Activated CD8-positive, alpha-beta T cell treated with anti-CD3 and anti-CD28 coated beads for 36 hours (primary cell): ENCODE measurements around the gene AP2A2. TPM values are rescaled to one million over a fixed set of nuclear protein-coding genes. Genes with fewer than 3 reads are reported as not detected.
A peak's percentile ranks its signal among the peaks of the same experiment; 100 is the strongest.

Experiments used
- ATAC-seq: fragments of 200-7000 bp; cut with Tn5 transposase; one replicate; pipeline ENCODE4 v1.10.0; 2021; ENCODE audit warnings: mild to moderate bottlenecking, moderate library complexity
- CTCF ChIA-PET: fragments of 350-600 bp; sonication (Branson Sonifier 250); formaldehyde crosslinking; loops from one replicate; lab custom pipeline; 2021; ENCODE audit warnings: antibody characterized with exemption; lab: Charles Lee
- POLR2A ChIA-PET: fragments of 350-600 bp; sonication (Branson Sonifier 250); formaldehyde crosslinking; loops from one replicate; lab custom pipeline; 2021; ENCODE audit warnings: antibody characterized with exemption; lab: Charles Lee
- DNase-seq: peaks from one replicate; pipeline ENCODE4 v3.0.0-alpha.2; 2020
- H3K27ac Mint-ChIP-seq: one replicate; pipeline ENCODE4 v1.8.0; 2021; ENCODE audit warnings: mild to moderate bottlenecking, mixed read lengths
- H3K27me3 Mint-ChIP-seq: one replicate; pipeline ENCODE4 v1.8.0; 2021; ENCODE audit warnings: mixed read lengths
- H3K36me3 Mint-ChIP-seq: one replicate; pipeline ENCODE4 v1.8.0; 2021; ENCODE audit warnings: low read depth, mixed read lengths
- H3K4me1 Mint-ChIP-seq: one replicate; pipeline ENCODE4 v1.8.0; 2021; ENCODE audit warnings: low read depth, mixed read lengths
- H3K4me3 Mint-ChIP-seq: one replicate; pipeline ENCODE4 v1.8.0; 2021; ENCODE audit warnings: mild to moderate bottlenecking, moderate library complexity, mixed read lengths
- H3K9me3 Mint-ChIP-seq: one replicate; pipeline ENCODE4 v1.8.0; 2021; ENCODE audit warnings: mixed read lengths
- intact Hi-C: fragments of 100-400 bp; cut with micrococcal nuclease; formaldehyde crosslinking; loops from one replicate; pipeline ENCODE4 v1.10.0; 2022
- total RNA-seq, 2 experiments: library from RNA; stranded (reverse); gene quantifications; one replicate each; pipeline ENCODE4 v1.2.3, GENCODE V29; 2021
- TF ChIP-seq, protein P1 (sequence below): fragments of 200-600 bp; IDR thresholded peaks from one replicate; pipeline ENCODE4 v1.8.0; 2022; ENCODE audit warnings: antibody characterized with exemption, mild to moderate bottlenecking

Gene AP2A2
- total RNA-seq, 2 experiments from 2014 or later = 34.0 to 34.6 TPM

DNA sequence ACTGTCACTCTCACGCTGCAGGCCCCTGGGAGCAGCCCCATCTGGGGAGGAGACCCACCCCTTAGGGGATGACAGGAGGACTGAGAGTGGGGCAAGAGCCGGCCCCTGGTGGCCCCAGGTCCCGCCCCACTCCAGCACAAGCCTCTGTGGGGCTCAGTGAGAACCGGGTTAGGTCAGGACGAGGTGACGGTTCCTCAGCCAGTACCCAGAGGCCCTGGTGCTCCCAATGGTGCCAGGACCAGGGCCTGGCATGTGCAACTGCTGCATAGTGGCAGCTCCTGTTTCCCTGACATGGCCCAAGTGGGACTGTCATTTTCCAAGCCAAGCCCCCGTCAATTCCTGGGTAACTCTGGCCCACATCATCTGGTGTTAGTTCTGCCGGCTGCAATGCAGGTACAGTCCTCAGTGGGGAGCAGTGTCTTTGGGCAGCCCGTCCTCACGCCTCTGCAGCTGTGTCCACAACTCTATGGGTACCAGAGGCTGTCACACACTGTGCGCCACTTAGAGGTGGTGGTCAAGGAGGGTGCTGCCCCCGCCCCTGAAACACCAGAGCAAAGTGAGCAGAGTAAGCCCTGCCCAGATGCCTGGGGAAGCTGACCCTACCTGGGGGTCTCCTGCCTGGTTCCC lies 31.0 kb upstream of the AP2A2 start:
- ATAC-seq (no peak), DNase-seq (no peak)
- H3K4me3 Mint-ChIP-seq = no peak overlapping the region
- no peaks in the 10 kb centered on the region for H3K27me3 Mint-ChIP-seq
- TF ChIP-seq, protein P1, sequence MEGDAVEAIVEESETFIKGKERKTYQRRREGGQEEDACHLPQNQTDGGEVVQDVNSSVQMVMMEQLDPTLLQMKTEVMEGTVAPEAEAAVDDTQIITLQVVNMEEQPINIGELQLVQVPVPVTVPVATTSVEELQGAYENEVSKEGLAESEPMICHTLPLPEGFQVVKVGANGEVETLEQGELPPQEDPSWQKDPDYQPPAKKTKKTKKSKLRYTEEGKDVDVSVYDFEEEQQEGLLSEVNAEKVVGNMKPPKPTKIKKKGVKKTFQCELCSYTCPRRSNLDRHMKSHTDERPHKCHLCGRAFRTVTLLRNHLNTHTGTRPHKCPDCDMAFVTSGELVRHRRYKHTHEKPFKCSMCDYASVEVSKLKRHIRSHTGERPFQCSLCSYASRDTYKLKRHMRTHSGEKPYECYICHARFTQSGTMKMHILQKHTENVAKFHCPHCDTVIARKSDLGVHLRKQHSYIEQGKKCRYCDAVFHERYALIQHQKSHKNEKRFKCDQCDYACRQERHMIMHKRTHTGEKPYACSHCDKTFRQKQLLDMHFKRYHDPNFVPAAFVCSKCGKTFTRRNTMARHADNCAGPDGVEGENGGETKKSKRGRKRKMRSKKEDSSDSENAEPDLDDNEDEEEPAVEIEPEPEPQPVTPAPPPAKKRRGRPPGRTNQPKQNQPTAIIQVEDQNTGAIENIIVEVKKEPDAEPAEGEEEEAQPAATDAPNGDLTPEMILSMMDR = no peak
- POLR2A ChIA-PET = interaction anchor here (1.1 kb wide), 1 partner anchor 25 kb away, joined by 3 read pairs; no protein-coding TSS in a partner anchor
- no peaks in the 10 kb centered on the region for H3K9me3 Mint-ChIP-seq
- H3K4me1 Mint-ChIP-seq = no peaks in the 10 kb centered on the region
- no peak overlapping the region for H3K27ac Mint-ChIP-seq
- CTCF ChIA-PET = interaction anchor here (0.9 to 1.6 kb wide), 3 partner anchors 16 to 157 kb away, joined by 3 to 5 read pairs (median 3); partner anchors contain the start of gene CHID1
- intact Hi-C loops = no loop called here
- H3K36me3 Mint-ChIP-seq = no peaks in the 10 kb centered on the region

DNA sequence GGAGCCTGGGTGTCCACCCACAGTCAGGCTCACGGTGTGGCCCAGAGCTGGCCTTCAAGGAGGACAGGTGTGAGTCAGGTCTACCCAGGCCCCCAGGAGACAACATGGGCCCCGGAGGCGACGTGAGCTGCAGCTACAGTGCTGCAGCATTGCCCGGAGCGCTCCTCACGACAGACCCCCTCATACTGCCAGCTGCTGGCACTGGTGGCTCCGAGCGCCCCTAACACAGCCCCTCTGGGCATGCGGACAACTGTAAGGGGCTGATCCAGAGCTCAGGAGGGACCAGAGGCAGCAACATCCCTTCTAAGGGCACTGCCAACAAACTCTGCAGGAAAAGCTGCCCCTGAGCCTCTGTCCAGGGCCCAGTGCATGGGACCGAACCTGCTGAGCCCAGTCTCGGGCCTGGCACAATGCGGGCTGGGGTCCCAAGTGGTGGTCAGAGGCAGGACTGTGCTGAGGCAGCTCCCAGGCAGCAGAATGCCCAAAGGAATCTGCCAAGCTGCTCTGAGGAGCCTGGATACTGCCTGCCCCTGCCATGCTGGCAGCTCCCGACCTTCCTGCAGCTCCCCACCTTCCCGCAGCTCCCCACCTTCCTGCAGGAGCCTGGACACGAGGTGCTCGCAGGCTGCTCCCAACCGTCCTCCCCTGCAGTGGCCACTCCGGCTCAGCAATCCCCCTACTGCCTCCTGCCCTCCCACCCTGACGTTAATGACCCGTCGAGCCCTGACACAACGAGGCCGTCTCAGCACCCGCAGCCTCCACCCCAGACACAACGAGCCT lies 30.1 kb upstream of the AP2A2 start:
- intact Hi-C loops = no loop called here
- ATAC-seq (no peak), DNase-seq (no peak)
- TF ChIP-seq, protein P1 = no peak
- Mint-ChIP-seq H3K4me3 (no peak overlapping the region), H3K27me3 (no peaks in the 10 kb centered on the region), H3K27ac (no peak overlapping the region), H3K4me1 (no peaks in the 10 kb centered on the region), H3K36me3 (peaks cover 2% of the 10 kb centered on the region), H3K9me3 (no peaks in the 10 kb centered on the region)
- ChIA-PET POLR2A (interaction anchor here (0.9 kb wide), 1 partner anchor 14 kb away, joined by 3 read pairs; no protein-coding TSS in a partner anchor), CTCF (interaction anchor here (0.9 to 1.6 kb wide), 3 partner anchors 16 to 156 kb away, joined by 3 to 5 read pairs (median 3); partner anchors contain the start of gene CHID1)

DNA sequence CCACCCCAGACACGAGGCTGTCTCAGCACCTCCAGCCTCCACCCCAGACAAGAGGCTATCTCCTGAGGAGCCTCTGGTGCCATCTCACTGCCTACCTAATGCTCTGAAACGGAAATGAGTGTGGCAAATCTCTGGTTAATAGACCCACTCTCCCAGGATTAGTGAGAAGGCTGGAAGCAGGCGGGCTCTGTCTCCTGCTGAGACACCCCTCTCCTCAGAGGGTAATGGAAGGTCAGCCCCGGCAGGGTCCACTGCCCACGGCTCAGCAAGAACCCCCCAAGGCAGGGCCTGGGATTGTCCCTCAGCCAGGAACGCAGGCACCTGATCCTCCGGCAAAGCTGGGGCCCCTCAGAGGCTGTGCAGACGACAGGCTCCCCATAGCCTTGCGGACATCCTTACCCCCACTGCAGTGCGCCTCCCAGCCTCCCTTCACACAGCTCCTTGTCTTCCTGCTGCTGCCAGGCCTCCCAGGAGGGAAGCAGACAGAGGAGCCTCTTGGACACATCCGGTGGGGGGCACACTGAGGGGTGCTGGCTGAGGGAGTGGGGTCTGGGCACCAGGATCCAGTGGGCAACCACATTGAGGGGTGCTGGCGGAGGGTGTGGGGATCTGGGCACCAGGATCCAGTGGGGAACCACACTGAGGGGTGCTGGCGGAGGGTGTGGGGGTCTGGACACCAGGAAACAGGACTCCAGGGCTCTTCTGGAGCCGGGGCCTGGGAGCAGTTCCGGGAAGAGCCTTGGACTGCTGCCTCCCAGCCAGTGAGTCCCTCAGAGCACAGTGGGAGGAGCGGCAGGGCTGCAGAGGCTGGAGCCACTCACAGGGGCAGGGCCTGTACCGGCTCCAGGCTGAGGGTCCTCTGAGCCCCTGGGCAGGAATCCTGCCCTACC lies 28.2 kb upstream of the AP2A2 start:
- ATAC-seq = no peak
- ChIA-PET POLR2A (no interaction called here), CTCF (interaction anchor here (0.8 kb wide), 1 partner anchor 49 kb away, joined by 3 read pairs; no protein-coding TSS in a partner anchor)
- no peaks in the 10 kb centered on the region for H3K4me1 Mint-ChIP-seq
- no peaks in the 10 kb centered on the region for H3K9me3 Mint-ChIP-seq
- peaks cover 13% of the 10 kb centered on the region for H3K36me3 Mint-ChIP-seq
- no peak overlapping the region for H3K4me3 Mint-ChIP-seq
- H3K27ac Mint-ChIP-seq = no peak overlapping the region
- TF ChIP-seq, protein P1 = no peak
- DNase-seq = no peak
- intact Hi-C loops = no loop called here
- no peaks in the 10 kb centered on the region for H3K27me3 Mint-ChIP-seq

DNA sequence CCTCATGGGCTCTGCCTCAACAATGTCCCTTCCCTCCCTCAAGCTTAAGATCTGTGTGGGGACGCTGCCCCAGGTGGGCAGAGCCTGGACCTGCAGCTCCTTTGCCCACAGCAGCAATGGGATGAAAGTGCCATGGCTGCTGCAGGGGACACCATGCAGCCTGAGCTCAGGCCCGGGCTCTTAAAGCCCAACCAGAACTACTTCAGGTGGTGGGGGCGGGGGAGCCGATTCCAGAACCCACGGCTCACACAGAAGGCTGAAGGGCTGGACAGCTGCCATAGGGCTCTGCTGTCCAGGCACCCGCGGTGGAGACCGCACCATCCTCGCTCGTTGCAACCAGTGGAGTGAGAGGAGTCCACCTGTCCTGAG lies 27.5 kb upstream of the AP2A2 start:
- ChIA-PET POLR2A (no interaction called here), CTCF (interaction anchor here (0.8 to 1.3 kb wide), 2 partner anchors 49 to 73 kb away, joined by 3 read pairs; no protein-coding TSS in a partner anchor)
- no peak overlapping the region for H3K27ac Mint-ChIP-seq
- no peaks in the 10 kb centered on the region for H3K9me3 Mint-ChIP-seq
- peak; percentile 56 for ATAC-seq
- DNase-seq = no peak
- TF ChIP-seq, protein P1 = no peak
- intact Hi-C loops = no loop called here
- H3K27me3 Mint-ChIP-seq = no peaks in the 10 kb centered on the region
- no peak overlapping the region for H3K4me3 Mint-ChIP-seq
- peaks cover 19% of the 10 kb centered on the region for H3K36me3 Mint-ChIP-seq
- H3K4me1 Mint-ChIP-seq = no peaks in the 10 kb centered on the region
